Measurements from ENCODE around the gene ZFP36L2. TPM values are rescaled to one million over a fixed set of nuclear protein-coding genes. Genes with fewer than 3 reads are reported as not detected.

The ZFP36L2 gene
- polyA plus RNA-seq, 12 donors = 47.8 to 171 (median 61.6) TPM

- DNase-seq = peak; percentile 79
Observed at GRCh38 chr2:43225788-43226557, 433 bp downstream of the ZFP36L2 start.

GRCh38 chr2:43225093-43225787 lies 1.2 kb downstream of the ZFP36L2 start:
- peak; percentile 65 for DNase-seq

- DNase-seq = no peak
Observed at GRCh38 chr2:43224571-43225092, 1.8 kb downstream of the ZFP36L2 start.

DNA sequence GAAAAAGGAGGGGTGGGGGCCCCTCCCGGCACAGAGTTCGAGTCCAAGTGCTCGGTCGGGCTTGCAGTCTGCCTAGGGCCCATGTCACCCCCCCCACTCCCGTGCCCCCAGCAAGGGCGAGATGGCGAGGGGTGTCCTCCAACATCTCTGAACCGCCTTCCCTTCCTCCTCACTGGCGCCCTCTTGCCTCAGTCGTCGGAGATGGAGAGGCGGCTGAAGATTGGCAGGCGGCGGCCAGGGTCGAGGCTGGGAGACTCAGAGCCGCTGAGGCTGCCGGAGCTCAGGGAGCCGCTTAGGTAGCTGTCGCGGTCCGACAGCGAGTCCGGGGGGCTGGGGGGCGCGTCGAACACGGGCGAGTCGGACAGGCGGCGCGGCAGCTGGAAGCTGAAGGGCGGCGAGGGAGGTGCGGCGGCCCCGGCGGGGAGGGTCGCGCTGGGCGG lies 2.3 kb downstream of the ZFP36L2 start:
- DNase-seq = peak; percentile 66

DNA sequence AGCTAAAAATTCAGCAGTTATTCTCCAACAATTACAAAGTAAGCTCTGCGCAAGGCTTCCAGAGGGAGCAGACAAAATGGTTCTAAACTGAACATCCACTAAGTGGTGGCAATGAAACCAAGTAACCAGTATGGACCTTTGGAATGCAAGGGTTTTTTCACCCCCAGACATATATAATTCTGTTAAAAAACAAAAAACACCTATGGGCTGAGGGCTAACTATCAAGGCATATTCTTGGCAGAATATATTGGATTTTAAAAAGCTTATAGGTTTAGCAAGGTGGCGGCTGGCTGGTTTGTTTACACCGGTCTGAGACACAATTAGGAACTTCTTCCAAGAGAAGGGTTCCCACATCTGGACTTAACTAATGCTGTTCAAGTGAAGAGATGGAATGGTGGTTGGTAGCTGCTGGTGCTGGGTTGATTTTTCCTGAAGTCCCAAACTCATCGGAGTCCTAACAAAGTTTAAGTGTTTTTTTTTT lies 2.8 kb downstream of the ZFP36L2 start:
- no peak for DNase-seq

DNA sequence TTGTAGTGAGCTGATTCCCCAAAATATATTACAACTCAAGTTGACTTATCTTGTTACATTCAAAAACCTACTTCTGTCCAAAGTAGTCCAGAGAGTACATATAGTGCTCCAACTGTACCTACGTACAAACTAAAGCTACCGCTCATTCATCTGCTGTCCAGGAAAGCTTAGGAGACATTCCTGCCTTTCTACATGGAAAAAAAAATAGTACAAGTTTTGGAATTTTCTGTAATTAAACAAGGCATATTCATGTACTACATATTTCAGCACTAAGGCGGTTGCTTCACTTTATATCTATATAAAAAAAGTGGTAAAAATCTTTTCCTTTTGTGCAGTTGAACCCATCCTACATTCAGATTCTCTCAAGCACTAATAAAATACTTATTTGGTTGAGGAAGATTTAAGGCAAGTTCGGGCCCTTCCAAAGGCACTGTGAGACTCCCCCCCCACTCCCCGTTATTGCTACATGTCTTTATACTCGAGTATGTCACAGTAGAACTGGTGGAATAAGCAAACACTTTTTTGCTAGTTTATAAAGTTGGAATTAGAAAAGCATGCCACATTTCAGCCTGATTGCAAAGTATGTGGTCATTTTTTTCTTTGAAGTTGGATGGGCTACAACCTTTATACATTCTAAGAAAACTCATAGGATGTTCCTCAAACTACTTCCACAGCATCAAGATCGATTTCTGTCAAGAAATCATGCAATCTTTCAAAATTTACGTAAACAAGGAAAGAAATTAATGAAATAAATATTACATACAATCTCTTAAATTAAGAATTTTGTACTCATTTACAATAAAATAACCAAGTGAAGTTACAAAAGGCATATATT lies 3.7 kb downstream of the ZFP36L2 start:
- peak; percentile 33 for DNase-seq

- DNase-seq = peak; percentile 96
Observed at GRCh38 chr2:43221763-43222474, 4.5 kb downstream of the ZFP36L2 start.

GRCh38 chr2:43221124-43221762 lies 5.2 kb downstream of the ZFP36L2 start:
- peak; percentile 85 for DNase-seq

DNA sequence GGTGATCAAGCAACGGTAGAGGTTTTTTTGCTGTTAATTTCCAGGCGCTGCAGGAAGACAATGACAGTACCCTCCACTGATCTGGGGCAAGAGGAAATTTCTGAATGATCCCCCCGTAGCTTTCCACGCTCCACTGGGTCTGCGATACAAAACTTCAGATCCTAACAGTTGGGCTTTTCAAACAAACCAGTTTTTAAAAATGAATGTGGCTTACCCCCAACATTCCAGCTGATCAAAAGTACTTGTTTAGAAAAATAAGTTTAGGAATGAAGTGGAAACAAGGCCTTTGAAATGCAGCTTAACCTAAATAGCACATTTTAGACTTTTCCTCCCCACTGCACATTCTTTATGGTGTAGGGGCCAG lies 5.7 kb downstream of the ZFP36L2 start:
- no peak for DNase-seq

GRCh38 chr2:43220229-43220751 lies 6.1 kb downstream of the ZFP36L2 start:
- DNase-seq = peak; percentile 49

DNA sequence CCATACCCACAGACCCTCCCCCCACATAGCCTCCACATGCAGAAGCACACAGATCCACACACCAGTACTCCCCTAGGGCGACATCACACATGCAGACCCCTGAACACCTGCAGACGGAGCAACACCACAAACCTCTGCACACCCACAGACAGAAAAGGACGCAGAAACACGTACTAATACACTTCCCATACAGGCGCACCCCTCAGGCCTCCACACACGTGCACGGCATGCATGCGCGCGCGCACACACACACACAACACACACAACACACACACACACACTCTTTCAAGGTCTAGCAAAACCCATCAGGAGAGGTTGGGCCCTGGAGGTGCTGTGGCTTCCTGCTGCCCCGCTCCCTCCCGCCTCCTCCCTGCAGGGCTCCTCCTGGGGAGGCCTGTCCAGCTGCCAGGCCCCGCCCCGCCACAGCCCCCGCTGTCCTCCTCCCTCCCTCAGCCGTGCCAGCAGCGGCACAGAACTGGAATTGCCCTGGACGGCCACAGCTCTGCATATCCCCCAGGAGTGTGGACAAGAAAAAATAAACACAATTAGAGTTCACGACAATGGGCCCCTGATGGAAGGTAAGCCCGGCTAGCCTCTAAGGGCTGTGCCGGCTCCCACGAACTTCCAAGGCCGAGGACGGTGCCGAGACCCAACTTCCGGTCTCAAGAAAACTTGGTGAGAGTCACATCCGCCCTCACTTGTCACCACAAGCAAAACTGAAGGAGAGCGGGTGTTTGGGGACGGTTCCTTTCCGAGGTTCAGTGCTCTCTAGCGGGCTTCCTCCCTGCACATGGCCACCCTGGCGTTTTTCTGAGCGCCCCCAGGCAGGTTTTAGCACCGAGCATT lies 6.8 kb downstream of the ZFP36L2 start:
- peak; percentile 78 for DNase-seq

- DNase-seq = peak; percentile 42
Observed at GRCh38 chr2:43218702-43219382, 7.6 kb downstream of the ZFP36L2 start.

DNA sequence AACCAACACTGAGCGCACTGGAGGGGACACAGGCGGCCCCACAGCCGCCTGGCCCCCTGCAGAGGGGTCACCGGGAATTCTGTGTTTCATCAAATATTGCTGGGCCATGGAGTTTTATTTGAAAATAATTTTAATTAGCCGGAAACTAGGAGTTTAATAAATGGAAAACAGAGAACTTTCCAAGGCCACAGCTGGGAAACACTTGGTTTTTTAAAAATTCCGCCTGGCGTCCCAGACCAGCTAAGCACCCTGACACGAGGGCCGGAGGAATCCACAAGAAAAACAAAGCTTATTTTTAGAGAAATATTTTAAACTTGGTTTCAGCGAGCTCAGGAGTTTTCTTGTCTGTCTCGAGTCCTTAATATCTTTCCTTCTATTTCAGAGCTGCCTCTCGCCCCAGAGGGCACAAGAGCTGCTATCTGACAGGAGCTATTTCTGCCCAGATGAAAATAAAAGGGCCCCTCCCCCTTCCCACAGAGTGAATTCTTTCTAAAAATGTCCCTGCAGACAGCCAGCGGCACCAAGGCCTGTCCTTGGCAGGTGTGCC lies 8.2 kb downstream of the ZFP36L2 start:
- DNase-seq = peak; percentile 49

DNA sequence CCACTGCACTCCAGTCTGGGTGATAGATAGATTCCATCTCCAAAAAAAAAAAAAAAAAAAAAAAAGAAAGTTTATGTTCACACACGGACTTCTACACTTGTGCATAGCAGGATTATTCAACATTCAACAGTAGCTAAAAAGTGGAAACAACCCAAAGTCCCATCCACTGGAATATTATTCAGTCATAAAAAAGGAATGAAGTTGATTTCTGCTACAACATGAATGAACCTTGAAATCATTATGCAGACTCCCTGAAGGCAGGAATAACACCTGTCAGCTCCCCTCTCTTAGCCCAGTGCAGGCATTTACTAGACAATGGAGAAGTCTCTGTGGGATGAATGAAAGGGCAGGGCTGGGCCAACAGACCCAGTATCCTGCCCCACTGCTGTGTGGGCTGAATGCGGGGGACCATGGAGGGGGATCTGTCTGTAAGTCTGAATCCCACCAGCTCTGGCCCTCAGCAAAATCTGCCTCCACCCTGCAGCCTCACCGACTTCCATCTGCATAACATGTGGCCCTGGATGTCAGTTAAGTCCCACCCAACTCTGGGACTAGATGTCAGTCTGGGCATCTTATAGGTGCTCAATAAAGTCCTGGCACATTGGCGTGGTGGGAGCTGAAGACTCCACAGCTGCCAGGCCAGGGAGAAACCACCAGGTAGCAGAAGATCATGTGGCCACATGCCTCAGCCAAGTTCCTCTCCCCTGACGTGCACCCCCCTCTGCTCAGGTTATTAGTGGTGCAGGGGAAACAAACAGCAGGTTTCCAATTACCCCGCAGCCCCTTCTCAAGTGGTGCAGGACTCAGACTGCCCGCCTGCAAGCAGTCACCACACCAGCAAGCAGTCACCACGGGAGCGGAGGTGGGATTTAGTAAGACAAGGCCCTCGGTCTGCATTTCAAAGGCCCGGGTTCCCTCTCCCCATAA lies 8.9 kb downstream of the ZFP36L2 start:
- no peak for DNase-seq

GRCh38 chr2:43216629-43217028 lies 9.8 kb downstream of the ZFP36L2 start:
- no peak for DNase-seq

DNA sequence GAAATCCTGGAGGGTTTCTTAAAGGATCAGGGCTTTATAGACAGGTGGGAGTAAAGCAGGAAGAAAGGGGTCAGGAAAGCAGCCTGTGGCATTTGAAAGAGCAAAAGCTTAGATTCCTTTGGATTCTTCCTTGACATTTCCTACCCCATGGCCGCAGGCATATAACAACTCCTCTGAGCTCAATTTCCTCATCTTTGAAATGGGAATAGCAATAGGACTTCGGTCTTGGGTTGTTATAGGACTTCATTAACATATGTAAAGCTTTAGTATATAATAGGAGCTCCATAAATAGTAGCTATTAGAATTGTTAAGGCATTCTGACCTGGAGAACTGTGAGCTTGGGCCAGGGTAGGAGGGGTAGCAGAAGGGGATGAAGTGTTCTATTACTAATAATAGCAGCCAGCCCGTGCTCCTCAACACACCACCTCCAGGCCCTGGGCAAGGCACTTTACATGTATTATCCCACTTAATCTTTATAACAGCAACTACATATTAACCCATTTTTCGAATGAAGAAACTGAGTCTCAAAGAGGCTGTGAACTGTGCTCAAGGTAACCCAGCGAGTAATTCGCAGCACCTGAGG lies 10.6 kb downstream of the ZFP36L2 start:
- no peak for DNase-seq

DNA sequence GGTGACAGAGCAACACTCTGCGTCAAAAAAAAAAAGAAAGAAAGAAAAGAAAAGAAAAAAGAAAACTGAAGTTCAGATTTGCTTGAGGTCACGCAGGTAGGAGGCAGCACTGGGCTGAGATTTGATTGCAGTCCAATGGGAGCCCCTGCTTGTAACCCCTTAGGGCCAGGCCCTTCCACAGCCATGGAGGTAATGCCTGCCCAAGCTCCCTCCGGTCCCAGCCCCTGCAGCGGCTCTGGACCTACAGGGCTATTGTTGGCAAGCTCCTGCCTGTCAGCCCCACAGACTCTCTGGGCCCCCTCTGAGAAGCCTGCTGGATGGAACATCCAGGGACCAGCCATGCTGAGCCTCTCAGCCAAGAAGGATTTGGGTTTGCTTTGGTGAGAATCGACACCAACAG lies 12.2 kb downstream of the ZFP36L2 start:
- no peak for DNase-seq
